PFSK-1 (cell line): ENCODE data around the gene GFER.

Source experiments
- FOXP2 ChIP-seq: optimal IDR thresholded peaks from 2 replicates; pipeline ENCODE3; 2011; ENCODE audit warnings: borderline replicate concordance, control low read depth, inconsistent platforms; ENCODE audit not compliant: insufficient read depth; ENCODE audit errors: extremely low read length, extremely low read depth
- POLR2AphosphoS5 ChIP-seq: IDR thresholded peaks from 2 replicates; pipeline ENCODE4 v1.6.1; 2012; ENCODE audit warnings: low read depth, mild to moderate bottlenecking, control low read depth, low read length, moderate library complexity
- REST ChIP-seq, 2 experiments: IDR thresholded peaks; 2 replicates each; pipeline versions ENCODE4 v1.6.1 to v1.8.0; 2011 to 2012; ENCODE audit warnings: low read depth in 2 of 2, low read length in 2 of 2, control low read depth in 1 of 2, inconsistent platforms in 1 of 2, mild to moderate bottlenecking in 1 of 2, moderate library complexity in 1 of 2; ENCODE audit not compliant: insufficient read depth in 1 of 2
- SIN3A ChIP-seq: IDR thresholded peaks from 2 replicates; pipeline ENCODE4 v1.6.1; 2012; ENCODE audit warnings: mild to moderate bottlenecking, low read length, moderate library complexity, borderline replicate concordance; ENCODE audit not compliant: insufficient read depth
- TAF1 ChIP-seq: IDR thresholded peaks from 2 replicates; pipeline ENCODE4 v1.6.1; 2012; ENCODE audit warnings: low read length, control low read depth, borderline replicate concordance; ENCODE audit not compliant: insufficient read depth

GRCh38 chr16:2028146-2028545, 44.2 kb downstream of the GFER start:
- no peak for TF ChIP-seq REST (IDR thresholded peaks at IDR 0.05; ENCODE audit: insufficient read depth in 1 of 2, low read depth in 2 of 2, low read length in 2 of 2)
- no peak for TF ChIP-seq POLR2AphosphoS5
- no peak for TF ChIP-seq FOXP2
- TF ChIP-seq TAF1: no peak
- TF ChIP-seq SIN3A: no peak
